Adrenal gland (tissue), 5 donors: Measurements from ENCODE around the gene SIGLEC5.

Experiments used
- POLR2A ChIP-seq, 2 donors: fragments of 450-650 bp; IDR thresholded peaks; one replicate each; pipeline ENCODE4 v1.6.1; 2017; ENCODE audit warnings: antibody characterized with exemption in 2 of 2, mild to moderate bottlenecking in 2 of 2, moderate library complexity in 1 of 2
- TF ChIP-seq, protein P1 (sequence below), 6 experiments: fragments of 450-650 bp in 4 of 6; fragments of 200-600 bp in 2 of 6; sonication (generic) in 1 of 6; IDR thresholded peaks; 1 replicate in 5 of 6; 2 replicates in 1 of 6; pipeline versions ENCODE4 v1.5.1 to v1.8.0; 2016 to 2021; ENCODE audit warnings: antibody characterized with exemption in 6 of 6, mild to moderate bottlenecking in 2 of 6, moderate library complexity in 1 of 6
- donor health status: DM: no; HTN: no; CAD: no.

- TF ChIP-seq, protein P1, sequence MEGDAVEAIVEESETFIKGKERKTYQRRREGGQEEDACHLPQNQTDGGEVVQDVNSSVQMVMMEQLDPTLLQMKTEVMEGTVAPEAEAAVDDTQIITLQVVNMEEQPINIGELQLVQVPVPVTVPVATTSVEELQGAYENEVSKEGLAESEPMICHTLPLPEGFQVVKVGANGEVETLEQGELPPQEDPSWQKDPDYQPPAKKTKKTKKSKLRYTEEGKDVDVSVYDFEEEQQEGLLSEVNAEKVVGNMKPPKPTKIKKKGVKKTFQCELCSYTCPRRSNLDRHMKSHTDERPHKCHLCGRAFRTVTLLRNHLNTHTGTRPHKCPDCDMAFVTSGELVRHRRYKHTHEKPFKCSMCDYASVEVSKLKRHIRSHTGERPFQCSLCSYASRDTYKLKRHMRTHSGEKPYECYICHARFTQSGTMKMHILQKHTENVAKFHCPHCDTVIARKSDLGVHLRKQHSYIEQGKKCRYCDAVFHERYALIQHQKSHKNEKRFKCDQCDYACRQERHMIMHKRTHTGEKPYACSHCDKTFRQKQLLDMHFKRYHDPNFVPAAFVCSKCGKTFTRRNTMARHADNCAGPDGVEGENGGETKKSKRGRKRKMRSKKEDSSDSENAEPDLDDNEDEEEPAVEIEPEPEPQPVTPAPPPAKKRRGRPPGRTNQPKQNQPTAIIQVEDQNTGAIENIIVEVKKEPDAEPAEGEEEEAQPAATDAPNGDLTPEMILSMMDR (IDR thresholded peaks at IDR 0.05) = no peak
- TF ChIP-seq POLR2A (IDR thresholded peaks at IDR 0.05) = no peak
These were observed 14.6 kb upstream of the SIGLEC5 start for GRCh38 chr19:51644636-51645271.
